A549 treated with ZK216348 at 1 μM for 4 hours (cell line): Measurements from ENCODE around the gene NRDC. TPM values are rescaled to one million over a fixed set of nuclear protein-coding genes. Genes with fewer than 3 reads are reported as not detected.

Source experiments
- total RNA-seq: library from RNA; stranded (reverse); fragments of 200-300 nt; extraction: Qiagen RNA extraction; gene quantifications from 5 replicates; pipeline ENCODE4 v1.2.3, GENCODE V29; 2022; ENCODE audit warnings: low read depth

NRDC gene, protein sequence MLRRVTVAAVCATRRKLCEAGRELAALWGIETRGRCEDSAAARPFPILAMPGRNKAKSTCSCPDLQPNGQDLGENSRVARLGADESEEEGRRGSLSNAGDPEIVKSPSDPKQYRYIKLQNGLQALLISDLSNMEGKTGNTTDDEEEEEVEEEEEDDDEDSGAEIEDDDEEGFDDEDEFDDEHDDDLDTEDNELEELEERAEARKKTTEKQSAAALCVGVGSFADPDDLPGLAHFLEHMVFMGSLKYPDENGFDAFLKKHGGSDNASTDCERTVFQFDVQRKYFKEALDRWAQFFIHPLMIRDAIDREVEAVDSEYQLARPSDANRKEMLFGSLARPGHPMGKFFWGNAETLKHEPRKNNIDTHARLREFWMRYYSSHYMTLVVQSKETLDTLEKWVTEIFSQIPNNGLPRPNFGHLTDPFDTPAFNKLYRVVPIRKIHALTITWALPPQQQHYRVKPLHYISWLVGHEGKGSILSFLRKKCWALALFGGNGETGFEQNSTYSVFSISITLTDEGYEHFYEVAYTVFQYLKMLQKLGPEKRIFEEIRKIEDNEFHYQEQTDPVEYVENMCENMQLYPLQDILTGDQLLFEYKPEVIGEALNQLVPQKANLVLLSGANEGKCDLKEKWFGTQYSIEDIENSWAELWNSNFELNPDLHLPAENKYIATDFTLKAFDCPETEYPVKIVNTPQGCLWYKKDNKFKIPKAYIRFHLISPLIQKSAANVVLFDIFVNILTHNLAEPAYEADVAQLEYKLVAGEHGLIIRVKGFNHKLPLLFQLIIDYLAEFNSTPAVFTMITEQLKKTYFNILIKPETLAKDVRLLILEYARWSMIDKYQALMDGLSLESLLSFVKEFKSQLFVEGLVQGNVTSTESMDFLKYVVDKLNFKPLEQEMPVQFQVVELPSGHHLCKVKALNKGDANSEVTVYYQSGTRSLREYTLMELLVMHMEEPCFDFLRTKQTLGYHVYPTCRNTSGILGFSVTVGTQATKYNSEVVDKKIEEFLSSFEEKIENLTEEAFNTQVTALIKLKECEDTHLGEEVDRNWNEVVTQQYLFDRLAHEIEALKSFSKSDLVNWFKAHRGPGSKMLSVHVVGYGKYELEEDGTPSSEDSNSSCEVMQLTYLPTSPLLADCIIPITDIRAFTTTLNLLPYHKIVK
- 76.1 to 84.8 TPM (median 77.5 TPM) in 5 replicates for total RNA-seq

GRCh38 chr1:51878616-51879336 is at the start of gene NRDC:
Gene NRDC, minus strand, starts transcription at chr1:51878727. Its CDS starts 112 bp downstream, at chr1:51878615.

Other genes with a start within 250 kb of the NRDC start
- gene RAB3B, start 112.0 kb upstream of the NRDC start, total RNA-seq = 5.2 to 10.4 TPM (median 6.8 TPM) in 5 replicates
- gene KTI12, start 155.1 kb upstream of the NRDC start, total RNA-seq = 11.5 to 18.1 TPM (median 16.7 TPM) in 5 replicates
- 31.2 to 43.2 TPM (median 39.0 TPM) in 5 replicates for gene TXNDC12, start 176.5 kb upstream of the NRDC start, total RNA-seq
- gene BTF3L4, start 177.6 kb upstream of the NRDC start, total RNA-seq = 25.5 to 59.9 TPM (median 29.7 TPM) in 5 replicates